Stomach smooth muscle (tissue), 2 donors: ENCODE data around the gene AKT1.

Source experiments
- H3K27ac ChIP-seq: one replicate; pipeline ENCODE4 v1.7.0; 2013; ENCODE audit warnings: mild to moderate bottlenecking, low read length, inconsistent platforms
- H3K27me3 ChIP-seq, 2 donors: one replicate each; pipeline ENCODE4 v1.7.0; 2013; ENCODE audit warnings: low read length in 2 of 2; ENCODE audit not compliant: insufficient read depth in 2 of 2, control insufficient read depth in 1 of 2
- H3K36me3 ChIP-seq, 2 donors: one replicate each; pipeline ENCODE4 v1.7.0; 2013; ENCODE audit warnings: low read length in 2 of 2; ENCODE audit not compliant: control insufficient read depth in 2 of 2, insufficient read depth in 2 of 2
- H3K4me1 ChIP-seq: one replicate; pipeline ENCODE4 v1.7.0; 2013; ENCODE audit warnings: low read length; ENCODE audit not compliant: control insufficient read depth, insufficient read depth
- H3K4me3 ChIP-seq, 2 donors: one replicate each; pipeline ENCODE4 v1.7.0; 2013; ENCODE audit warnings: low read length in 2 of 2
- H3K9ac ChIP-seq, 2 donors: one replicate each; pipeline ENCODE4 v1.7.0; 2013; ENCODE audit warnings: low read length in 2 of 2, mild to moderate bottlenecking in 1 of 2
- H3K9me3 ChIP-seq, 2 donors: one replicate each; pipeline ENCODE4 v1.7.0; 2013; ENCODE audit warnings: low read length in 2 of 2; ENCODE audit not compliant: control insufficient read depth in 2 of 2
- donor health status: healthy.
- donor health status: Pancreatic carcinoma.

Gene AKT1

DNA sequence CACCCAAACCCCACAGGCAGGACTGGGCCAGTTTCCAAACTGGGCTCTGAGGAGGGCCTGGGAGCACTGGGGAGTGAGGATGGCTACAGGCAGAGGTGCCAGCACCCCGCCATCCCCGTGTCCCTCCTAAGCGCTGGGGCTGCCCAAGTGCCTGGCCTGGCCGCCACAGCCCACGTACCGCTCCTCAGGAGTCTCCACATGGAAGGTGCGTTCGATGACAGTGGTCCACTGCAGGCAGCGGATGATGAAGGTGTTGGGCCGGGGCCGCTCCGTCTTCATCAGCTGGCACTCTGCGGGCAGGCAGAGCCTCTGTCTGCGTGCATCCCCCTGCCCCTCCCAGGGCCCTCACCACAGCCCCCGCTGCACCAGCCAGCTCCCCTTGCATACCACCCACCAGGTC lies 19.1 kb downstream of the AKT1 start:
- Histone ChIP-seq H3K36me3 (peaks cover 14 to 33% of the 10 kb centered on the region in 2 donors), H3K9ac (no peak overlapping the region), H3K4me1 (peaks cover 3% of the 10 kb centered on the region), H3K4me3 (no peak overlapping the region), H3K27ac (no peak overlapping the region), H3K27me3 (no peaks in the 10 kb centered on the region), H3K9me3 (no peaks in the 10 kb centered on the region)

- Histone ChIP-seq H3K36me3 (peaks cover 20 to 39% of the 10 kb centered on the region in 2 donors), H3K27ac (no peak overlapping the region), H3K9me3 (peaks cover 0 to 4% of the 10 kb centered on the region in 2 donors), H3K4me1 (peaks cover 3% of the 10 kb centered on the region), H3K27me3 (no peaks in the 10 kb centered on the region), H3K4me3 (no peak overlapping the region), H3K9ac (no peak overlapping the region)
These were observed 20.5 kb downstream of the AKT1 start for GRCh38 chr14:104775073-104775489.

DNA sequence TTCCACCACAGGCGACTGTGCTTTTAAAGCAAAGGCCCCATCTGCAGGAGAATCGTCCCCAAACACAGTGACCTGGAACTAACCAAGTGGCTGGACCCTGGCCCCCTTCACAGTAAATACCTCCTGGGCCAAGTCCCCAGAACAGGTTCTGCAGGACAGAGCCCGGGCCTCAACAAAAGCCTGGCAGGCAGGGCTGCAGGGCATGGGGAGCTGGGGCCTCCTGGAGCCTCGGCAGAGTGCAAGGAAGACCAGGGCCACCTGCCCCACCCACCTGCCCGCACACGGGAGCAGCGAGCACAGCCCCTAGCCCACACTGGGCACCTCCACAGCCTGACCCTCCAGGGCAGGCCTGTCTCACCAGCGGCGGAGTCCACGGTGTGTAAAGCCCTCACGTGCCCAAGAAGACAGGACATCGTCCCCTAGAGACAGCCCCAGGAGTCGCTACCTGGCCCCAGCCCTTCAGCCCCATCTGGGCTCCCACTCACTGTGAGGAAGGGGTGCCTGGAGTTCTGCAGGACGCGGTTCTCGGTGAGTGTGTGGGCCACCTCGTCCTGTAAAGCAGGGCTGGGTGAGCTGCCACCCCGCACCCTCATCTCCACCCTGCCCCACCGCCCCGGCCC lies 21.0 kb downstream of the AKT1 start:
- Histone ChIP-seq H3K4me1 (peaks cover 2% of the 10 kb centered on the region), H3K27ac (no peak overlapping the region), H3K9me3 (peaks cover 0 to 4% of the 10 kb centered on the region in 2 donors), H3K4me3 (no peak overlapping the region), H3K27me3 (no peaks in the 10 kb centered on the region), H3K9ac (no peak overlapping the region), H3K36me3 (peaks cover 23 to 39% of the 10 kb centered on the region in 2 donors)

DNA sequence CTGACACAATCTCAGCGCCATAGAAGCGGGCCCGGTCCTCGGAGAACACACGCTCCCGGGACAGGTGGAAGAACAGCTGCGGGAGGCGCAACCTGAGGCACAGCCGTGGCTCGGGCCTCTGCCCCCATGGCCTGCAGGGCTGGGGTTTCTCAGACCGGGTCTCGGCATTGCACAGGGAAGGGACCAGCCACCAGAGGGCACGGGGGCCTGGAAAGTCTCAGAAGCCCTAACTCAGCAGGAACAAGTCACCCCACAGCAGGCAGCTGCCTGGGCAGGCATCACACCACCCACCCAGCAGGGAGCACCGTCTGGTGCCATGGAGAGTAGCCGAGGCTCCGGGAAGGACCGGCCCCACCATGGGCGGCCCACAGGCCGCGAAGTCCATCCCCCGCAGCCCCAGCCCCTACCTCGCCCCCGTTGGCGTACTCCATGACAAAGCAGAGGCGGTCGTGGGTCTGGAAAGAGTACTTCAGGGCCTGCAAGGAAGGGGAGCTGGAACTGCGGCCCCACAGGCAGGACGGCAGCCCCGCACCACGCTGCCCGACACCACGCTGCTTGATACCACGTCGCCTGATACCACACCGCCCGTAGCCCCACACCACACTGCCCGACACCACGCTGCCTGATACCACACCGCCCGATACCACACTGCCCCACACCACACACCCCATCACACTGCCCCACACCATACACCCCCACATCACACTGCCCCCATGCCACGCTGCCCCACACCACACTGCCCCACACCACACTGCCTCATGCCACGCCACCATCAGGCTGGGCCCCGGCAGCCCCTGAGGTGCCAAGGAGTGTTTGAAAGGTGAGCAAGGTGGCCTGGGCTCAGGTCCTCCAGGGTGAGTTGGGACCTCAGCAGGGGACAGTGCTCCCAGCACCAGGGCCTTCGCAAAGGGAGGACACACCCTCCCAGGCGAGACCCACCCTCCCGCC lies 21.8 kb downstream of the AKT1 start:
- H3K9ac ChIP-seq = no peak overlapping the region
- no peaks in the 10 kb centered on the region for H3K27me3 ChIP-seq
- H3K4me1 ChIP-seq = peaks cover 4% of the 10 kb centered on the region
- peaks cover 23 to 35% of the 10 kb centered on the region in 2 donors for H3K36me3 ChIP-seq
- H3K9me3 ChIP-seq = peaks cover 0 to 4% of the 10 kb centered on the region in 2 donors
- no peak overlapping the region for H3K27ac ChIP-seq
- H3K4me3 ChIP-seq = no peak overlapping the region

GRCh38 chr14:104772707-104773504 lies 22.6 kb downstream of the AKT1 start:
- H3K4me1 ChIP-seq = peaks cover 8% of the 10 kb centered on the region
- no peak overlapping the region for H3K4me3 ChIP-seq
- no peak overlapping the region for H3K9ac ChIP-seq
- H3K9me3 ChIP-seq = peaks cover 0 to 4% of the 10 kb centered on the region in 2 donors
- H3K36me3 ChIP-seq = peaks cover 23 to 32% of the 10 kb centered on the region in 2 donors
- no peaks in the 10 kb centered on the region for H3K27me3 ChIP-seq
- no peak overlapping the region for H3K27ac ChIP-seq

DNA sequence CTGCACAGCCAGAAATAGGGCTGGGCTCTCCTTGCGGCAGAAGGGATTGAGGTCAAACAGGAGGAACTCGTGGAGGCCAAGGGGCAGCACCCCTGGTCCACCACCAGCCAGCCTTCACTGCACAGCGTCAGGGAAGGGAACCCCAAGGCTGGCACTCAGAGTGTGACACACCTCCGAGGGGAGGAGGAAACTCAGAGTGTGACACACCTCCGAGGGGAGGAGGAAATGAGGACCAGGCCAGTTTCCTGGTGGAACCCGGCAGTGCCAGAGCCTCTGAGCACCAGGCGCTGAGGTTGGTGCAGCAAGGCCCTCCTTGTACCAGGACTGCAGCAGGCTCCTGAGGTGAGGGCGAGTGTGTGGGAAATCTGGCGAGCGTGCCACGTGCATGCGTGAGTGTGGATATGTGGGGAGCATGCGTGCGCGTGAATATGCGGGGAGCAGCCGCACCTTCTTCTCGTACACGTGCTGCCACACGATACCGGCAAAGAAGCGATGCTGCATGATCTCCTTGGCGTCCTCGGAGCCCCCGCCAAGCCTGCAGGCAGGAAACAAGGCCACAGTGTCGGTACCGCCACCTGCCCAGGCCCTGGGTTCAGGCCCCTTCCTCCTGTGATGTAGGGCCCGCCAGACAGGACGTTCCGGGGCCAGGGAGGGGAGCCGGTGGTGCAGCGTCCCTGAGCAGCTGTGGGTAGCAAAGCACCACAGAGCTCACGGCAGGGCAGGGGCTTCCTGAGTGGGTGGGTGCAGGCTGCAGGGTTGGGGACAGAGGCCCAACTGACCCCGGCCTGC lies 23.4 kb downstream of the AKT1 start:
- Histone ChIP-seq H3K27ac (no peak overlapping the region), H3K9me3 (peaks cover 0 to 4% of the 10 kb centered on the region in 2 donors), H3K36me3 (peaks cover 23 to 32% of the 10 kb centered on the region in 2 donors), H3K9ac (no peak overlapping the region), H3K4me1 (peaks cover 8% of the 10 kb centered on the region), H3K4me3 (no peak overlapping the region), H3K27me3 (no peaks in the 10 kb centered on the region)

GRCh38 chr14:104771374-104771773 lies 24.2 kb downstream of the AKT1 start:
- no peaks in the 10 kb centered on the region for H3K27me3 ChIP-seq
- peaks cover 23 to 31% of the 10 kb centered on the region in 2 donors for H3K36me3 ChIP-seq
- no peak overlapping the region for H3K27ac ChIP-seq
- H3K9ac ChIP-seq = no peak overlapping the region
- H3K9me3 ChIP-seq = peaks cover 0 to 4% of the 10 kb centered on the region in 2 donors
- H3K4me1 ChIP-seq = peaks cover 8% of the 10 kb centered on the region
- no peak overlapping the region for H3K4me3 ChIP-seq

GRCh38 chr14:104770851-104771272 lies 24.7 kb downstream of the AKT1 start:
- Histone ChIP-seq H3K9me3 (peaks cover 0 to 4% of the 10 kb centered on the region in 2 donors), H3K9ac (no peak overlapping the region), H3K27me3 (no peaks in the 10 kb centered on the region), H3K4me1 (peaks cover 8% of the 10 kb centered on the region), H3K4me3 (no peak overlapping the region), H3K36me3 (peaks cover 23 to 30% of the 10 kb centered on the region in 2 donors), H3K27ac (no peak overlapping the region)

GRCh38 chr14:104770072-104770579 lies 25.4 kb downstream of the AKT1 start:
- peaks cover 0 to 4% of the 10 kb centered on the region in 2 donors for H3K9me3 ChIP-seq
- H3K27me3 ChIP-seq = no peaks in the 10 kb centered on the region
- no peak overlapping the region for H3K4me3 ChIP-seq
- no peak overlapping the region for H3K9ac ChIP-seq
- no peak overlapping the region for H3K27ac ChIP-seq
- H3K36me3 ChIP-seq = peaks cover 23 to 28% of the 10 kb centered on the region in 2 donors
- H3K4me1 ChIP-seq = peaks cover 8% of the 10 kb centered on the region
